Hepatocyte (in vitro differentiated cells): Measurements from ENCODE around the gene C2CD4D.

Experiments
- EZH2 ChIP-seq: fragments of 200-600 bp; sonication (generic); IDR thresholded peaks from 2 replicates; pipeline ENCODE4 v1.6.1; 2016; ENCODE audit warnings: antibody characterized with exemption, mild to moderate bottlenecking, borderline replicate concordance
- TF ChIP-seq, protein P1 (sequence below): fragments of 200-600 bp; sonication (generic); IDR thresholded peaks from 2 replicates; pipeline ENCODE4 v1.5.1; 2016; ENCODE audit warnings: antibody characterized with exemption, mild to moderate bottlenecking; ENCODE audit not compliant: poor library complexity

DNA sequence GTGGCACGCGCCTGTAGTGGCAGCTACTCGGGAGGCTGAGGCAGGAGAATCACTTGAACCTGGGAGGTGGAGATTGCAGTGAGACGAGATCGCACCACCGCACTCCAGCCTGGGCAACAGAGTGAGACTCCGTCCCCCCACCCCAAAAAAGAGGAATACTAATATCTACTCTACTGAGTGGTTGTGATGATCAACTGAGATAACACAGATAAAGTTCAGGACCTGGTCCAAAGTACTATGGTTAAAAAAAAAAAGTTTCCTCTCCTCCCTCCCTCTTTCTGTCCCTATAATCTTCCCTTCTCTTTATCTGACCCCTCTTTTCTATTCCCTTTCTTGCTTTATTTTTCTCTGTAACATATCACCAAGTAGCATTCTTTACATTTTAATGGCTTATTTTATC lies 4.0 kb downstream of the C2CD4D start:
- TF ChIP-seq, protein P1, sequence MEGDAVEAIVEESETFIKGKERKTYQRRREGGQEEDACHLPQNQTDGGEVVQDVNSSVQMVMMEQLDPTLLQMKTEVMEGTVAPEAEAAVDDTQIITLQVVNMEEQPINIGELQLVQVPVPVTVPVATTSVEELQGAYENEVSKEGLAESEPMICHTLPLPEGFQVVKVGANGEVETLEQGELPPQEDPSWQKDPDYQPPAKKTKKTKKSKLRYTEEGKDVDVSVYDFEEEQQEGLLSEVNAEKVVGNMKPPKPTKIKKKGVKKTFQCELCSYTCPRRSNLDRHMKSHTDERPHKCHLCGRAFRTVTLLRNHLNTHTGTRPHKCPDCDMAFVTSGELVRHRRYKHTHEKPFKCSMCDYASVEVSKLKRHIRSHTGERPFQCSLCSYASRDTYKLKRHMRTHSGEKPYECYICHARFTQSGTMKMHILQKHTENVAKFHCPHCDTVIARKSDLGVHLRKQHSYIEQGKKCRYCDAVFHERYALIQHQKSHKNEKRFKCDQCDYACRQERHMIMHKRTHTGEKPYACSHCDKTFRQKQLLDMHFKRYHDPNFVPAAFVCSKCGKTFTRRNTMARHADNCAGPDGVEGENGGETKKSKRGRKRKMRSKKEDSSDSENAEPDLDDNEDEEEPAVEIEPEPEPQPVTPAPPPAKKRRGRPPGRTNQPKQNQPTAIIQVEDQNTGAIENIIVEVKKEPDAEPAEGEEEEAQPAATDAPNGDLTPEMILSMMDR, result no peak
- no peak for TF ChIP-seq EZH2
